Measurements from ENCODE around the gene MAGT1.
"Not testable (repeated sequence)": the region's sequence is repeated elsewhere in the genome, so short reads cannot be mapped to it uniquely, and the experiment has no call there.

- TF ChIP-seq CTCF, POLR2AphosphoS5 (IDR thresholded peaks at IDR 0.05): not testable (repeated sequence)
Measured at GRCh38 chrX:77919370-77919769, 24.1 kb upstream of the MAGT1 start.

All from prostate gland (tissue), 2 donors.